Measurements from ENCODE around the gene CCSER1.

CCSER1 gene

DNA sequence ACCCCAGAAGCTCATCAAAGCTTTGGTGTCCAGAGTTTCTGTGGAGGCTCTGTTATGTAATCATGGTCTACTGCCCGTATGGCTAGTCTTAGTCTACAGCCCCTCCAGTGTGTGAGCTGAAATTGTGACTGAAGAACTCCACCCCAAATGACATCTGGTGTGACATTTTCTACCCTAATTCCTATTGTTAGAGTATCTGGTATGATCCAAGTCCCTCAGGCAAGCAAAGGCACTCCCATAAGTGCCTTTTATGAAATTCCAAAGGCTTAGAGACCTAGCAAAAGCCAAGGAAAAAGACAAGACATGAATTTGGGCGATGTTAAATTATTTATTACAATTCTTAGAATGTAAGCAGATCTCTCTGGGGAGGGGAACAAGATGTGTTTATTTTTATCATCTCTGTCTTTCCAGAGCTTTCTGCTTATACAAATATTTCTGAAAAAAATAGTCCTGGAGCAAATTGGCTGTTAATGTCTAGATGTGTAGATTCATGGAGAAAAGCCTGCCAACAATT lies 417.4 kb downstream of the CCSER1 start:
- no peak overlapping the region for H2AFZ ChIP-seq (ENCODE audit: low read depth, low read length, severe bottlenecking)
- no peaks in the 10 kb centered on the region for H3K9me2 ChIP-seq (replicated peaks; ENCODE audit: insufficient read depth, low read length)
- no peaks in the 10 kb centered on the region for H4K20me1 ChIP-seq (ENCODE audit: low read depth, low read length)
- H3K9ac ChIP-seq (ENCODE audit: low read length), result no peak overlapping the region
- no peaks in the 10 kb centered on the region for H3K36me3 ChIP-seq (ENCODE audit: low read length)
- no peaks in the 10 kb centered on the region for H3F3A ChIP-seq (ENCODE audit: insufficient read depth)
- H3K4me2 ChIP-seq (ENCODE audit: low read depth, low read length, poor library complexity, severe bottlenecking), result no peak overlapping the region
- no peaks in the 10 kb centered on the region for H3K79me2 ChIP-seq (ENCODE audit: insufficient read depth, low read length)
- no peak overlapping the region for H3K4me3 ChIP-seq (ENCODE audit: insufficient read depth, low read length, poor library complexity, severe bottlenecking)
- no peaks in the 10 kb centered on the region for H3K27me3 ChIP-seq (ENCODE audit: low read length)
- TF ChIP-seq, protein P1, sequence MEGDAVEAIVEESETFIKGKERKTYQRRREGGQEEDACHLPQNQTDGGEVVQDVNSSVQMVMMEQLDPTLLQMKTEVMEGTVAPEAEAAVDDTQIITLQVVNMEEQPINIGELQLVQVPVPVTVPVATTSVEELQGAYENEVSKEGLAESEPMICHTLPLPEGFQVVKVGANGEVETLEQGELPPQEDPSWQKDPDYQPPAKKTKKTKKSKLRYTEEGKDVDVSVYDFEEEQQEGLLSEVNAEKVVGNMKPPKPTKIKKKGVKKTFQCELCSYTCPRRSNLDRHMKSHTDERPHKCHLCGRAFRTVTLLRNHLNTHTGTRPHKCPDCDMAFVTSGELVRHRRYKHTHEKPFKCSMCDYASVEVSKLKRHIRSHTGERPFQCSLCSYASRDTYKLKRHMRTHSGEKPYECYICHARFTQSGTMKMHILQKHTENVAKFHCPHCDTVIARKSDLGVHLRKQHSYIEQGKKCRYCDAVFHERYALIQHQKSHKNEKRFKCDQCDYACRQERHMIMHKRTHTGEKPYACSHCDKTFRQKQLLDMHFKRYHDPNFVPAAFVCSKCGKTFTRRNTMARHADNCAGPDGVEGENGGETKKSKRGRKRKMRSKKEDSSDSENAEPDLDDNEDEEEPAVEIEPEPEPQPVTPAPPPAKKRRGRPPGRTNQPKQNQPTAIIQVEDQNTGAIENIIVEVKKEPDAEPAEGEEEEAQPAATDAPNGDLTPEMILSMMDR (IDR thresholded peaks at IDR 0.05; ENCODE audit: insufficient read depth, low read length, poor library complexity, severe bottlenecking), result no peak
- TF ChIP-seq EZH2phosphoT487 (conservative IDR thresholded peaks at IDR 0.05; ENCODE audit: low read length), result no peak
- no peaks in the 10 kb centered on the region for H3K9me3 ChIP-seq (ENCODE audit: insufficient read depth, low read length)
- no peak overlapping the region for H3K27ac ChIP-seq (ENCODE audit: low read depth, low read length)

DNA sequence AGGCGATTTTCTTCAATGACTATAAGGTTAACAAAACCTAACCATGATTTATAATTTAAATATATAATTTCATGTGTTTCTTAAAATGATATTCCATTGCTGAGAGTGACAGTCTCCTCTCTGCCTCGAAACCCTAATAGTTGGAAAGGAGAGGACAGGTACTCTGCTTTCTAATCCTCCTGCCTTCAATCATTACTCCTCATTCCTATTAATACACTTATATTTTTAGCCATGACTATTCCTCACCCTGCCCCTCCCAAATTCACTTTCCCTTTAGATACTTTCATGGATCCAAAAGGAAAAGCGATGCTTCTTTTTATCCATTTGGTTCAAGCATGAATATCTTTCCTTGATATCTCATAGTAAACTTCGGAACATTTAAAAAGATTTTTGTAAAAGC lies 418.2 kb downstream of the CCSER1 start:
- H3K4me2 ChIP-seq (ENCODE audit: low read depth, low read length, poor library complexity, severe bottlenecking), result no peak overlapping the region

DNA sequence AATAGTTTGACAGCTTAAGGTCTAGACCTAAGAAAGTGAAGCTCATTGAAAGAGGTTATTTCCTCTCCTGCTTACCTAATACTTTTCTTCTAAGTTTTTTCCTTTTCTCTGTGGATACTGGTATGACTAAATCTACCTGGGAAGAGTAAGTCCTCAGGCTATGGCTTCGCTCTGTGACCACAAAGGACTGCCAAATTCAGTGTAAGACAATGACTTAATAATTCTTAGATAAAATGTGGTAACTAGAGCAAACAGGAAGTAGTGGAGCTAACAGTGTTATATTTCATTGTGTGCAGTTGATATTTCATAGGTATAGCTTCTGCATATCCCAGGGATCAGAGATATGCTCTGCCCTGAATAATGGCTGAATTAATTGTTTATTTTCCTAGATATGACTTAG lies 418.9 kb downstream of the CCSER1 start:
- TF ChIP-seq, protein P1 (IDR thresholded peaks at IDR 0.05; ENCODE audit: insufficient read depth, low read length, poor library complexity, severe bottlenecking), result no peak
- no peak for TF ChIP-seq EZH2phosphoT487 (conservative IDR thresholded peaks at IDR 0.05; ENCODE audit: low read length)

More for the DNA sequence above, 418.2 kb downstream of the CCSER1 start:
- Histone ChIP-seq H4K20me1 (ENCODE audit: low read depth, low read length) (no peaks in the 10 kb centered on the region), H3K9ac (ENCODE audit: low read length) (no peak overlapping the region), H3K9me2 (replicated peaks; ENCODE audit: insufficient read depth, low read length) (no peaks in the 10 kb centered on the region), H3K4me3 (ENCODE audit: insufficient read depth, low read length, poor library complexity, severe bottlenecking) (no peak overlapping the region), H2AFZ (ENCODE audit: low read depth, low read length, severe bottlenecking) (no peak overlapping the region), H3K27ac (ENCODE audit: low read depth, low read length) (no peak overlapping the region), H3K27me3 (ENCODE audit: low read length) (no peaks in the 10 kb centered on the region), H3K79me2 (ENCODE audit: insufficient read depth, low read length) (no peaks in the 10 kb centered on the region), H3K36me3 (ENCODE audit: low read length) (no peaks in the 10 kb centered on the region), H3F3A (ENCODE audit: insufficient read depth) (no peaks in the 10 kb centered on the region), H3K9me3 (ENCODE audit: insufficient read depth, low read length) (no peaks in the 10 kb centered on the region)
- TF ChIP-seq, protein P1 (IDR thresholded peaks at IDR 0.05; ENCODE audit: insufficient read depth, low read length, poor library complexity, severe bottlenecking), result no peak
- TF ChIP-seq EZH2phosphoT487 (conservative IDR thresholded peaks at IDR 0.05; ENCODE audit: low read length), result no peak

More for the DNA sequence above, 418.9 kb downstream of the CCSER1 start:
- Histone ChIP-seq H3K36me3 (ENCODE audit: low read length) (no peaks in the 10 kb centered on the region), H3F3A (ENCODE audit: insufficient read depth) (no peaks in the 10 kb centered on the region), H2AFZ (ENCODE audit: low read depth, low read length, severe bottlenecking) (no peak overlapping the region), H3K9me3 (ENCODE audit: insufficient read depth, low read length) (no peaks in the 10 kb centered on the region), H3K9me2 (replicated peaks; ENCODE audit: insufficient read depth, low read length) (no peaks in the 10 kb centered on the region), H3K27me3 (ENCODE audit: low read length) (no peaks in the 10 kb centered on the region), H3K27ac (ENCODE audit: low read depth, low read length) (no peak overlapping the region), H4K20me1 (ENCODE audit: low read depth, low read length) (no peaks in the 10 kb centered on the region), H3K4me3 (ENCODE audit: insufficient read depth, low read length, poor library complexity, severe bottlenecking) (no peak overlapping the region), H3K4me2 (ENCODE audit: low read depth, low read length, poor library complexity, severe bottlenecking) (no peak overlapping the region), H3K79me2 (ENCODE audit: insufficient read depth, low read length) (no peaks in the 10 kb centered on the region), H3K9ac (ENCODE audit: low read length) (no peak overlapping the region)

All from SU-DHL-6 (cell line).